GM18870 (cell line): Measurements from ENCODE around the gene PTHLH.

ENCODE experiments used
- ATAC-seq: cut with Tn5 transposase; IDR thresholded peaks from one replicate; pipeline ENCODE4 v1.9.1; 2021; ENCODE audit warnings: moderate library complexity; ENCODE audit not compliant: unreplicated experiment

The PTHLH gene

GRCh38 chr12:27940756-27941402 is 31.7 kb downstream of the PTHLH start:
- no peak for ATAC-seq

GRCh38 chr12:27940245-27940644 is 32.3 kb downstream of the PTHLH start:
- ATAC-seq, result no peak

- ATAC-seq, result no peak
Measured at GRCh38 chr12:27937768-27938167, 34.8 kb downstream of the PTHLH start.

- ATAC-seq, result no peak
Measured at GRCh38 chr12:27936196-27936595, 36.3 kb downstream of the PTHLH start.

- no peak for ATAC-seq
Measured at GRCh38 chr12:27934276-27934675, 38.3 kb downstream of the PTHLH start.

- ATAC-seq, result no peak
Measured at GRCh38 chr12:27931390-27931789, 41.1 kb downstream of the PTHLH start.

- no peak for ATAC-seq
Measured at GRCh38 chr12:27927347-27927746, 45.2 kb downstream of the PTHLH start.

- ATAC-seq, result no peak
Measured at GRCh38 chr12:27924350-27925135, 48.0 kb downstream of the PTHLH start.

GRCh38 chr12:27922531-27923139 is 49.9 kb downstream of the PTHLH start:
- no peak for ATAC-seq

GRCh38 chr12:27919671-27920235 is 52.8 kb downstream of the PTHLH start:
- no peak for ATAC-seq

GRCh38 chr12:27915536-27915935 is 57.0 kb downstream of the PTHLH start:
- no peak for ATAC-seq

- ATAC-seq, result no peak
Measured at GRCh38 chr12:27915021-27915420, 57.5 kb downstream of the PTHLH start.

GRCh38 chr12:27913999-27914614 is 58.4 kb downstream of the PTHLH start:
- no peak for ATAC-seq

- no peak for ATAC-seq
Measured at GRCh38 chr12:27911397-27911796, 61.1 kb downstream of the PTHLH start.
